ENCODE results near the gene RIT1. TPM values are rescaled to one million over a fixed set of nuclear protein-coding genes. Genes with fewer than 3 reads are reported as not detected.

RIT1 gene
- total and polyA plus RNA-seq, 8 donors: 4.2 to 15.1 (median 8.1) TPM

DNA sequence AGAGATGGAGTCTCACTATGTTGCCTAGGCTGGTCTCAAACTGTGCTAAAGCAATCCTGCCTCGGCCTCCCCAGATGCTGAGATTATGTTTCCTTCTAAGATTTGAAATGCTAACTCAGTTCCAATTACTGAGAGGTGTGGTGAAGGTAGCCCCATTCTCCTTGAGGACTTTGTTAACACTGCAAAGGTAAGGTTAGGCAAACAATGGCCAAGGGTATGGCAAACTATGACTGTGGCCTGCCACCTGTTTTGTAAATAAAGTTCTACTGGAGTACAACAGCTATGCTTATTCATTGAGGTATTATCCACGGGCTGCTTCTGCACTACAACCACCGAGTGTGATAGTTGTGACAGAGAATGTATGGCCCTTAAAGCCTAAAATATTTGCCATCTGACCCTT is 9.6 kb upstream of the RIT1 start:
- no peak for DNase-seq
- FAIRE-seq: no peak
- H3K9me3 ChIP-seq: no peaks in the 10 kb centered on the region
- H3K4me3 ChIP-seq: no peak overlapping the region
- TF ChIP-seq, protein P1, sequence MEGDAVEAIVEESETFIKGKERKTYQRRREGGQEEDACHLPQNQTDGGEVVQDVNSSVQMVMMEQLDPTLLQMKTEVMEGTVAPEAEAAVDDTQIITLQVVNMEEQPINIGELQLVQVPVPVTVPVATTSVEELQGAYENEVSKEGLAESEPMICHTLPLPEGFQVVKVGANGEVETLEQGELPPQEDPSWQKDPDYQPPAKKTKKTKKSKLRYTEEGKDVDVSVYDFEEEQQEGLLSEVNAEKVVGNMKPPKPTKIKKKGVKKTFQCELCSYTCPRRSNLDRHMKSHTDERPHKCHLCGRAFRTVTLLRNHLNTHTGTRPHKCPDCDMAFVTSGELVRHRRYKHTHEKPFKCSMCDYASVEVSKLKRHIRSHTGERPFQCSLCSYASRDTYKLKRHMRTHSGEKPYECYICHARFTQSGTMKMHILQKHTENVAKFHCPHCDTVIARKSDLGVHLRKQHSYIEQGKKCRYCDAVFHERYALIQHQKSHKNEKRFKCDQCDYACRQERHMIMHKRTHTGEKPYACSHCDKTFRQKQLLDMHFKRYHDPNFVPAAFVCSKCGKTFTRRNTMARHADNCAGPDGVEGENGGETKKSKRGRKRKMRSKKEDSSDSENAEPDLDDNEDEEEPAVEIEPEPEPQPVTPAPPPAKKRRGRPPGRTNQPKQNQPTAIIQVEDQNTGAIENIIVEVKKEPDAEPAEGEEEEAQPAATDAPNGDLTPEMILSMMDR (IDR thresholded peaks at IDR 0.05): no peak
- intact Hi-C loops (cut with DNase I): no loop called here
- peak in 1 of 4 donors; percentile 50 for ATAC-seq
- 82 to 92% methylated on average over 3 of the region's 3 CpGs for WGBS, 2 donors
- H3K27ac ChIP-seq: no peak overlapping the region
- no peaks in the 10 kb centered on the region for H3K4me1 ChIP-seq
- H3K27me3 ChIP-seq: no peaks in the 10 kb centered on the region
- peaks cover 17 to 94% (median 63%) of the 10 kb centered on the region in 3 donors for H3K36me3 ChIP-seq

DNA sequence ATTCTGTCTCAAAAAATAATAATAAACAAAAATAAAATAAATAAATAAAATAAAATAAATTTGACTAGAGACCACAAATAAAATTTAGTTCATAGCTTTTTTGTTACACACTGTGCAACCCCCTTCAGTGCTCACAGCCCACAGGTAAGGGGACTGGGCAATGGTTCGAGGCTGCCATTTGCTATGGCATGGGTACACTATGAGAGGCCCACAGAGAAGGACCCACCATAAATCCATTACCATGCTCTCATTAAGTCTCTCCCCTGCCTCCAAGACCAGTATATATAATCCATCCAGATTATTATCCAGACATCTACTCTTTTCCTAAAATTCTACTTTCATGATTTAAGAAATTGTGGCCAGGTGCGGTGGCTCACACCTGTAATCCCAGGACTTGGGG is 8.7 kb upstream of the RIT1 start:
- Histone ChIP-seq H3K27ac (no peak overlapping the region), H3K9me3 (no peaks in the 10 kb centered on the region), H3K4me3 (no peak overlapping the region), H3K36me3 (peaks cover 17 to 93% (median 60%) of the 10 kb centered on the region in 3 donors), H3K4me1 (no peaks in the 10 kb centered on the region), H3K27me3 (no peaks in the 10 kb centered on the region)
- ATAC-seq (no peak), DNase-seq (no peak), FAIRE-seq (no peak)
- TF ChIP-seq, protein P1 (IDR thresholded peaks at IDR 0.05): no peak
- 94 to 98% methylated on average over 2 of the region's 2 CpGs for WGBS, 2 donors
- intact Hi-C loops (cut with DNase I): no loop called here

DNA sequence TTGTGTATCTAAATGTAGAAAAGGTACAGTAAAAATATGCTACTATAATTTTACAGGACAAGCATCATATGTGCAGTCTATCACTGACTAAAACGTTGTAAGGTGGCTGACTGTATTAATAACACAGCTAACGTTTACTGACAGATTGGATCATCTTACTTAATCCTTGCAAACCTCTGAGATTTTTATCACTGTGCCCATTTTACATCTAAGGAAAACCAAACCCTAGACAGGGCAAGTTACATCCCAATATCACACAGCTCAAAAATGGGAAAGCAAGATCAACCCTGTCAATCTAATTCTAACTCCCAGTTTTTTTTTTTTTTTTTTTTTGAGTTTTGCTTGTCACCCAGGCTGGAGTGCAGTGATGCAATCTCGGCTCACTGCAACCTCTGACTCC is 7.5 kb upstream of the RIT1 start:
- Histone ChIP-seq H3K27ac (no peak overlapping the region), H3K4me1 (no peaks in the 10 kb centered on the region), H3K9me3 (no peaks in the 10 kb centered on the region), H3K27me3 (no peaks in the 10 kb centered on the region), H3K36me3 (peaks cover 16 to 92% (median 49%) of the 10 kb centered on the region in 3 donors), H3K4me3 (no peak overlapping the region)
- FAIRE-seq (no peak), DNase-seq (no peak), ATAC-seq (no peak)
- 56 to 66% methylated on average over 3 of the region's 3 CpGs for whole genome bisulfite sequencing, 2 donors
- TF ChIP-seq, protein P1 (IDR thresholded peaks at IDR 0.05): no peak
- intact Hi-C loops (cut with DNase I): no loop called here

DNA sequence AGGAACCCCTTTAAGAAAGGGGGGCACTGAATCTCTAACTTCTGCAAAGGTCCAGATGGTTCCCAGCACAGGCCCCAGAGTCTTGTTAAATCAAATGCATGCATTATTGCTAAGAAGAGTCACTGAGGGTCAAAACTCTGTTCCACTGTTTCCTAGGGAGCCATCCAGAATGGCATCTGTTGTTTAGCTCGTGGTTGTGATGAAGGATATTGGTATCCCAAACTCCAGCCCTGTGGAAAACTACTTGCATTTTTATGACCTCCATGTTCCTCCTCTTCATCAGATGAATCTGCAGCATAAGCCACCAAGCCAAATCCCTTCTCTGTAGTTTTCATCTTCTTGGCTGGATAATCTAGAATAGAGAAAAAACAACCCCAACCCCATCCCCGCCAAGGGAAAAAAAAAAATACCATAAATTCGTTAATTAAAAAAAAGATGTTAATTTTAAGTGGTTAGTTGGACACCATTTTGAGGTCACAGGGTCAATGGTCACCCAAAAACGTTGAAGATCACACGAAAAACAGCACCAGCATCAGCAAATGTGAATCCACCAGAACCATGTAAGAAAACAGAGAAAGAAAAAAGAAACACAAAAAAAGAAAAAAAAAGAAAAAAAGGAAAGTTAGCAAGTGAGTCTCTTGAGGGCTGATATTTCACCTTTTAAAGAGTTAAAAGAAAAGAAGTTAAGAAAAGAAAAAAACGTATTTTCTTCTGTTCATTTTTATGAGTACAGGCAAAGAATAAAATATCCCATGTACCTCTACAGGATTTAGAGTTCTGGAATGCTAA is 3.0 kb upstream of the RIT1 start:
- peaks cover 11 to 59% (median 19%) of the 10 kb centered on the region in 3 donors for H3K36me3 ChIP-seq
- H3K27me3 ChIP-seq: no peaks in the 10 kb centered on the region
- no peak for FAIRE-seq
- no peak for ATAC-seq
- 66 to 70% methylated on average over 6 of the region's 6 CpGs for WGBS, 2 donors
- no peak overlapping the region for H3K4me3 ChIP-seq
- no peak for DNase-seq
- intact Hi-C loops (cut with DNase I): no loop called here
- H3K4me1 ChIP-seq: peaks cover 0 to 8% (median 3%) of the 10 kb centered on the region in 3 donors
- H3K9me3 ChIP-seq: no peaks in the 10 kb centered on the region
- TF ChIP-seq, protein P1 (IDR thresholded peaks at IDR 0.05): no peak
- H3K27ac ChIP-seq: no peak overlapping the region

DNA sequence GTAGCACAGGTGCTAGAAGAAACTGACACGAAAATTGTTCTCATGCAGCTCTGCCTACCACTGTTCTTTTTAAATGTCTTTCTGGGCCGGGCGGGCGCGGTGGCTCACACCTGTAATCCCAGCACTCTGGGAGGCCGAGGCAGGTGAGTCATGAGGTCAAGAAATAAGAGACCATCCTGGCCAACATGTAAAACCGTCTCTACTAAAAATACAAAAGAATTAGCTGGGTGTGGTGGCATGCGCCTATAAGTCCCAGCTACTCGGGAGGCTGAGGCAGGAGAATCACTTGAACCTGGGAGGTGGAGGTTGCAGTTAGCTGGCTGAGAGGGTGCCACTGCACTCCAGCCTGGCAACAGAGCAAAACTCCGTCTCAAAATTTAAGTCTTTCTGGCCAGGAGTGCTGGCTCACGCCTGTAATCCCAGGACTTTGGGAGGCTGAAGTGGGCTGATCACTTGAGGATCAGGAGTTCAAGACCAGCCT is 947 bp upstream of the RIT1 start:
- 74 to 75% methylated on average over 11 of the region's 11 CpGs for WGBS, 2 donors
- intact Hi-C loops (cut with DNase I): no loop called here
- TF ChIP-seq, protein P1 (IDR thresholded peaks at IDR 0.05): no peak
- ATAC-seq (peak in 2 of 4 donors; percentile 2 to 11), FAIRE-seq (no peak), DNase-seq (no peak)
- Histone ChIP-seq H3K27ac (peak overlapping the region in 2 of 4 donors; percentile 65 to 88), H3K4me3 (no peak overlapping the region), H3K9me3 (no peaks in the 10 kb centered on the region), H3K4me1 (peaks cover 0 to 8% (median 3%) of the 10 kb centered on the region in 3 donors), H3K27me3 (no peaks in the 10 kb centered on the region), H3K36me3 (peaks cover 6 to 44% (median 18%) of the 10 kb centered on the region in 3 donors)
